Gastrocnemius medialis (tissue), 4 donors: ENCODE measurements around the gene TPCN1. TPM values are rescaled to one million over a fixed set of nuclear protein-coding genes. Genes with fewer than 3 reads are reported as not detected.

Experiments
- ATAC-seq, 2 donors: fragments of 150-250 bp; one replicate each; pipeline ENCODE4 v1.9.1; 2016
- DNase-seq, 2 donors: peaks; one replicate each; pipeline ENCODE4 v3.0.0-alpha.2; 2019
- H3K27ac ChIP-seq, 4 donors: fragments of 200-600 bp; sonication (generic); 1 replicate in 1 of 4; 2 replicates in 3 of 4; pipeline ENCODE4 v1.5.1; 2016 to 2018; ENCODE audit warnings: mild to moderate bottlenecking in 2 of 4, moderate library complexity in 1 of 4
- H3K27me3 ChIP-seq, 3 donors: fragments of 200-600 bp; sonication (generic) in 2 of 3; 1 replicate in 1 of 3; 2 replicates in 2 of 3; pipeline versions ENCODE4 v1.5.1 to v1.6.0; 2016 to 2019; ENCODE audit warnings: mild to moderate bottlenecking in 1 of 3, moderate library complexity in 1 of 3
- H3K36me3 ChIP-seq, 2 donors: fragments of 200-600 bp; sonication (generic) in 1 of 2; one replicate each; pipeline ENCODE4 v1.5.1; 2017 to 2018
- H3K4me1 ChIP-seq, 2 donors: fragments of 200-600 bp; sonication (generic) in 1 of 2; one replicate each; pipeline ENCODE4 v1.5.1; 2016 to 2017; ENCODE audit warnings: mild to moderate bottlenecking in 2 of 2
- H3K4me3 ChIP-seq, 4 donors: fragments of 200-600 bp; sonication (generic) in 3 of 4; 1 replicate in 1 of 4; 2 replicates in 3 of 4; pipeline ENCODE4 v1.5.1; 2016 to 2019; ENCODE audit warnings: mild to moderate bottlenecking in 2 of 4
- H3K9me3 ChIP-seq, 3 donors: fragments of 200-600 bp; sonication (generic) in 2 of 3; 1 replicate in 1 of 3; 2 replicates in 2 of 3; pipeline ENCODE4 v1.5.1; 2016 to 2019
- CTCF ChIP-seq, 5 experiments: fragments of 450-650 bp in 3 of 5; fragments of 200-600 bp in 2 of 5; sonication (generic) in 2 of 5; IDR thresholded peaks in 4 of 5; conservative IDR thresholded peaks in 1 of 5; 1 replicate in 4 of 5; 2 replicates in 1 of 5; pipeline ENCODE4 v1.5.1; 2016 to 2019; ENCODE audit warnings: antibody characterized with exemption in 5 of 5, mild to moderate bottlenecking in 3 of 5, moderate library complexity in 3 of 5
- POLR2A ChIP-seq, 2 donors: fragments of 450-650 bp; IDR thresholded peaks; one replicate each; pipeline ENCODE4 v1.6.1; 2017; ENCODE audit warnings: antibody characterized with exemption in 2 of 2, mild to moderate bottlenecking in 2 of 2, moderate library complexity in 2 of 2
- in situ Hi-C, 4 donors: fragments of 200-750 bp; cut with MboI; loops; one replicate each; pipeline versions ENCODE4 v1.15.0 to v1.8.0; 2017; ENCODE audit warnings: low sequenced_read_pairs in 4 of 4
- intact Hi-C: fragments of 100-400 bp; cut with DNase I; formaldehyde crosslinking; loops from one replicate; pipeline ENCODE4 v1.15.1; 2023; ENCODE audit warnings: low total_unique reads
- total RNA-seq, 4 donors: library from RNA; depleted of rRNA; stranded (reverse); fragments of >200 nt; gene quantifications; one replicate each; pipeline versions ENCODE4 v1.1.0 to v1.2.3, GENCODE V29; 2016

The TPCN1 gene
- total RNA-seq, 4 donors from 2014 or later = 21.4 to 27.0 (median 25.4) TPM

- no peaks in the 10 kb centered on the region for H3K27me3 ChIP-seq
- ATAC-seq (no peak), DNase-seq (peak in 1 of 2 donors; percentile 1)
- intact Hi-C loops (no loop called here), in situ Hi-C loops (no loop called here)
- H3K9me3 ChIP-seq = no peaks in the 10 kb centered on the region
- H3K4me1 ChIP-seq = peaks cover 94 to 95% of the 10 kb centered on the region in 2 donors
- no peaks in the 10 kb centered on the region for H3K36me3 ChIP-seq
- H3K27ac ChIP-seq = peak overlapping the region; percentile 92 to 99 (median 96)
- TF ChIP-seq POLR2A (IDR thresholded peaks at IDR 0.05) = no peak
- TF ChIP-seq CTCF (IDR thresholded peaks at IDR 0.05 in 4 of 5, conservative IDR thresholded peaks at IDR 0.05 in 1 of 5) = no peak
- H3K4me3 ChIP-seq = peak overlapping the region in 1 of 4 donors; percentile 42
These were observed 12.7 kb downstream of the TPCN1 start for GRCh38 chr12:113233967-113234366.

- ATAC-seq = no peak
- Histone ChIP-seq H3K27ac (peak overlapping the region; percentile 92 to 99 (median 96)), H3K4me3 (no peak overlapping the region), H3K36me3 (no peaks in the 10 kb centered on the region), H3K9me3 (no peaks in the 10 kb centered on the region), H3K27me3 (no peaks in the 10 kb centered on the region), H3K4me1 (peaks cover 91 to 93% of the 10 kb centered on the region in 2 donors)
- TF ChIP-seq CTCF (IDR thresholded peaks at IDR 0.05 in 4 of 5, conservative IDR thresholded peaks at IDR 0.05 in 1 of 5) (no peak), POLR2A (IDR thresholded peaks at IDR 0.05) (no peak)
- in situ Hi-C loops = no loop called here
- intact Hi-C loops = no loop called here
- DNase-seq = peak in 1 of 2 donors; percentile 1
These were observed 13.2 kb downstream of the TPCN1 start for GRCh38 chr12:113234483-113234882.

- peak; percentile 53 to 71 for DNase-seq
- no peaks in the 10 kb centered on the region for H3K27me3 ChIP-seq
- in situ Hi-C loops = no loop called here
- peak in 1 of 2 donors; percentile 3 for TF ChIP-seq POLR2A (IDR thresholded peaks at IDR 0.05)
- no peak for TF ChIP-seq CTCF (IDR thresholded peaks at IDR 0.05 in 4 of 5, conservative IDR thresholded peaks at IDR 0.05 in 1 of 5)
- no peaks in the 10 kb centered on the region for H3K36me3 ChIP-seq
- peak overlapping the region; percentile 92 to 99 (median 96) for H3K27ac ChIP-seq
- no peak for ATAC-seq
- H3K9me3 ChIP-seq = no peaks in the 10 kb centered on the region
- intact Hi-C loops = no loop called here
- peaks cover 93% of the 10 kb centered on the region in 2 donors for H3K4me1 ChIP-seq
- H3K4me3 ChIP-seq = peak overlapping the region in 1 of 4 donors; percentile 24
These were observed 14.7 kb downstream of the TPCN1 start for GRCh38 chr12:113235976-113236375.

- in situ Hi-C loops = no loop called here
- peak overlapping the region in 1 of 4 donors; percentile 24 for H3K4me3 ChIP-seq
- intact Hi-C loops = no loop called here
- DNase-seq (peak; percentile 13 to 60), ATAC-seq (peak; percentile 6 to 9)
- H3K4me1 ChIP-seq = peaks cover 93% of the 10 kb centered on the region in 2 donors
- H3K9me3 ChIP-seq = no peaks in the 10 kb centered on the region
- no peaks in the 10 kb centered on the region for H3K27me3 ChIP-seq
- peak overlapping the region; percentile 92 to 99 (median 96) for H3K27ac ChIP-seq
- TF ChIP-seq CTCF (IDR thresholded peaks at IDR 0.05 in 4 of 5, conservative IDR thresholded peaks at IDR 0.05 in 1 of 5) = no peak
- peak; percentile 31 to 58 for TF ChIP-seq POLR2A (IDR thresholded peaks at IDR 0.05)
- H3K36me3 ChIP-seq = no peaks in the 10 kb centered on the region
These were observed 15.5 kb downstream of the TPCN1 start for GRCh38 chr12:113236539-113237399.
